Activated naive CD8-positive, alpha-beta T cell treated with anti-CD3 and anti-CD28 coated beads for 36 hours (primary cell): ENCODE results near the gene OR2D2. TPM values are rescaled to one million over a fixed set of nuclear protein-coding genes. Genes with fewer than 3 reads are reported as not detected.
"Not testable (repeated sequence)": the region's sequence is repeated elsewhere in the genome, so short reads cannot be mapped to it uniquely, and the experiment has no call there.

Experiments used
- DNase-seq: peaks from one replicate; pipeline ENCODE4 v3.0.0; 2021
- H3K27ac Mint-ChIP-seq: one replicate; pipeline ENCODE4 v1.8.0; 2022; ENCODE audit warnings: mild to moderate bottlenecking, moderate library complexity, mixed read lengths
- H3K27me3 Mint-ChIP-seq: one replicate; pipeline ENCODE4 v1.8.0; 2022; ENCODE audit warnings: mild to moderate bottlenecking, mixed read lengths
- H3K36me3 Mint-ChIP-seq: one replicate; pipeline ENCODE4 v1.8.0; 2021; ENCODE audit warnings: mild to moderate bottlenecking, mixed read lengths
- H3K4me1 Mint-ChIP-seq: one replicate; pipeline ENCODE4 v1.8.0; 2021; ENCODE audit warnings: mixed read lengths
- H3K4me3 Mint-ChIP-seq: one replicate; pipeline ENCODE4 v1.8.0; 2022; ENCODE audit warnings: mild to moderate bottlenecking, moderate library complexity, mixed read lengths
- H3K9me3 Mint-ChIP-seq: one replicate; pipeline ENCODE4 v1.8.0; 2022; ENCODE audit warnings: mixed read lengths
- total RNA-seq, 2 experiments: library from RNA; stranded (reverse); gene quantifications; one replicate each; pipeline ENCODE4 v1.2.3, GENCODE V29; 2021

Gene OR2D2, protein sequence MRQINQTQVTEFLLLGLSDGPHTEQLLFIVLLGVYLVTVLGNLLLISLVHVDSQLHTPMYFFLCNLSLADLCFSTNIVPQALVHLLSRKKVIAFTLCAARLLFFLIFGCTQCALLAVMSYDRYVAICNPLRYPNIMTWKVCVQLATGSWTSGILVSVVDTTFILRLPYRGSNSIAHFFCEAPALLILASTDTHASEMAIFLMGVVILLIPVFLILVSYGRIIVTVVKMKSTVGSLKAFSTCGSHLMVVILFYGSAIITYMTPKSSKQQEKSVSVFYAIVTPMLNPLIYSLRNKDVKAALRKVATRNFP
- not detected for total RNA-seq

DNA sequence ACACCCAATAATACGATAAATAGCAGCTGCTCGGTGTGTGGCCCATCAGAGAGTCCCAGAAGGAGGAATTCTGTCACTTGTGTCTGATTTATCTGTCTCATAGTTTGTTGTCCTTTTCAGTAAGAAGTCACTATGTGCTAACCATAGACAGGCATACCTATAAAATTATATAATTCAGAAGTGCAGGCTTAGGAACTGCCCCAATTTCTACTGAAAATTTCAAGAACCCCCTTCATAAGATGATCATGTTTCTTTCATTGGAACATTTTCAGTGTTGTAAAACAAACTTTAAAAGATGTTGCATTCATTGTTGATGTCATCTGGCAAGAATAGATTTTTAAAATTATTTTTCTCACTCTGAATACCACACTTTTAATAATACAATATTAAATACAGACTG is at the start of gene OR2D2:
Gene OR2D2, minus strand, starts transcription at position 101 of the 400 bp plus-strand sequence. Its CDS starts 0 bp downstream, at position 101.
- peaks cover 14% of the 10 kb centered on the region for H3K27me3 Mint-ChIP-seq
- no peak for DNase-seq
- H3K27ac Mint-ChIP-seq = no peak within 1 kb of the TSS
- H3K9me3 Mint-ChIP-seq = no peaks in the 10 kb centered on the region
- H3K4me3 Mint-ChIP-seq = no peak within 1 kb of the TSS
- no peaks in the 10 kb centered on the region for H3K4me1 Mint-ChIP-seq
- H3K36me3 Mint-ChIP-seq = no peaks in the 10 kb centered on the region

DNA sequence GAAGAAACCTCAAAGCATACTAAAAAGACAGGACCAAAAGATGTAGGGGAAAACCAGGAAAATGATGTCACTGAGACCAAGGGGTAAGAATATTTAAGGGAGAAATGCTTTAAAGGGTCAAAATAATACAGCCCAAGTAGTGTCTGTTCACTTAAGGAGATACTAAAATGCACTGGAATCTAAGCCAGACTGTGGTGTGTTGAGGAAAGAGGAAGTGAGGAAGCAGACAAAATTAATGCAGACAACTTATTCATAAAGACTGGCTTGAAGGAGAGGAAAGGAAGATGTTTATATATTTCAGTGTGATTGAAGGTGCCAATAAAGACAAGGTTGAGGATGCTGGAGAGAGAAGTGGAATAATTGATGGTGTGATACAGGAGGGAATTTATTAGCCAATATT is 49.7 kb upstream of the OR2D2 start:
- Mint-ChIP-seq H3K27me3 (no peaks in the 10 kb centered on the region), H3K4me1 (no peaks in the 10 kb centered on the region), H3K27ac (no peak overlapping the region), H3K9me3 (no peaks in the 10 kb centered on the region), H3K36me3 (no peaks in the 10 kb centered on the region), H3K4me3 (no peak overlapping the region)
- DNase-seq = no peak

DNA sequence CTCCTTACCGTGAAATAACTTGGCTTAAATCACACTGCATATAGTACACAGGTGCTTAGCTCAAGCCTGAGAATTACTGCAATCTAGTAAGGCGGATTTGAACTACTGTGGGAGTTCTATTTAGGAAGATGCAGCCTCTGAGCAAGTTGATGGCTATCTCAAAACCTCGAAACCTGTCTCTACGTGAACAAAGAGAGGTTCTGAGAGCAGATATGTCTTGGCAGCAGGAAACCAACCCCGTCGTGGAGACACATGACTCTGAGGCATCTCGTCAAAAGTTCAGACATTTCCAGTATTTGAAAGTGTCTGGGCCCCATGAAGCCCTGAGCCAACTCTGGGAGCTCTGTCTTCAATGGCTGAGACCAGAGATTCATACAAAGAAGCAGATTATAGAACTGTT is 39.8 kb upstream of the OR2D2 start:
- Mint-ChIP-seq H3K36me3 (peaks cover 2% of the 10 kb centered on the region), H3K27ac (no peak overlapping the region), H3K4me3 (no peak overlapping the region), H3K9me3 (no peaks in the 10 kb centered on the region), H3K4me1 (peaks cover 6% of the 10 kb centered on the region), H3K27me3 (peaks cover 50% of the 10 kb centered on the region)
- DNase-seq = no peak

DNA sequence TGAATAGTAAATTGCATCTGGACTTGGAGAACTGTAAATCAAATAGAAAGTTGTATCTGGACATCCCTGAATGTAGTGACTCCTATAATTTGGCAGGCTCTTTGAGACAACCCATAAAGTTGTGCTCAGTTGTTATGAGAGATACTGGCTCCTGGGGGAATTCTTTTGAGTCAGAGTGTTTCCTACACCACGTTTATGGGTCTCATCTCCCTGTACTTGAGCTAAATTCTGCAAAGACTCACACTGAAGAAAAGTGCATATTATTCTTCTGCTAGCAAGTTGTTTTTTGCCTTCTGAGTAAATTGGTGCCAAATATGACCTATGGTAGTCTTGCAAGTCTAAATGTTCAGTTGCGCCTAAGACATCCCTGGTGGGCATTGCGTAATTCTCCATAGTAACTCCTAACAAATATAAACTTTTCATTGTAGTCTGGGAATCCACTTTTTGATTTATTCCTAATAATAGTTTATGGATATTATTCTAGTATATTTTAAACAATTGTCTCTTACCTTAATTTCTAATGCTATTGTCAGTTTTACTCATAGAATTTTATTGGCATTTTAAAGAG is 38.9 kb upstream of the OR2D2 start:
- Mint-ChIP-seq H3K36me3 (peaks cover 2% of the 10 kb centered on the region), H3K27ac (no peak overlapping the region), H3K9me3 (no peaks in the 10 kb centered on the region), H3K4me1 (peaks cover 9% of the 10 kb centered on the region), H3K4me3 (no peak overlapping the region), H3K27me3 (peaks cover 56% of the 10 kb centered on the region)
- DNase-seq = no peak

DNA sequence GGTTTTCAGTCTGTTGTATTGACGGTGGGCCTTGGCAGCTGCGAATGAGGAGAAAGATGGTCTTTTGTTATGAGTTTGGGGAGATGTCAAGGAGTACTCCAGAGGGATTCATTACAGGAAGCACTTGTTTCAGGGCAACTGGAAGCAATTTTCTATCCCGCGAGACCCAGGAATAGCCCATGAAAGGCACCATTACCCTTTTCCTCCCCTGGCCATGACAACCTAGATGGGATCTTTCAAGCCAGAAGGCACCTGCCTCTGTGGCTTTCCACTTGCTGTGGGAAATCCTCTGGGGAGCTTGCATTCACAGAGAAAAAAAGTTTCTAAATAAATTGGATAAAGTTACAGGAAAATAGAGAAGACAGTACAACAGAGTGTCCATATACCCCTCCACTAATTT is 36.6 kb upstream of the OR2D2 start:
- peaks cover 63% of the 10 kb centered on the region for H3K27me3 Mint-ChIP-seq
- peaks cover 14% of the 10 kb centered on the region for H3K4me1 Mint-ChIP-seq
- H3K9me3 Mint-ChIP-seq = no peaks in the 10 kb centered on the region
- H3K27ac Mint-ChIP-seq = no peak overlapping the region
- H3K36me3 Mint-ChIP-seq = peaks cover 2% of the 10 kb centered on the region
- no peak overlapping the region for H3K4me3 Mint-ChIP-seq
- no peak for DNase-seq

DNA sequence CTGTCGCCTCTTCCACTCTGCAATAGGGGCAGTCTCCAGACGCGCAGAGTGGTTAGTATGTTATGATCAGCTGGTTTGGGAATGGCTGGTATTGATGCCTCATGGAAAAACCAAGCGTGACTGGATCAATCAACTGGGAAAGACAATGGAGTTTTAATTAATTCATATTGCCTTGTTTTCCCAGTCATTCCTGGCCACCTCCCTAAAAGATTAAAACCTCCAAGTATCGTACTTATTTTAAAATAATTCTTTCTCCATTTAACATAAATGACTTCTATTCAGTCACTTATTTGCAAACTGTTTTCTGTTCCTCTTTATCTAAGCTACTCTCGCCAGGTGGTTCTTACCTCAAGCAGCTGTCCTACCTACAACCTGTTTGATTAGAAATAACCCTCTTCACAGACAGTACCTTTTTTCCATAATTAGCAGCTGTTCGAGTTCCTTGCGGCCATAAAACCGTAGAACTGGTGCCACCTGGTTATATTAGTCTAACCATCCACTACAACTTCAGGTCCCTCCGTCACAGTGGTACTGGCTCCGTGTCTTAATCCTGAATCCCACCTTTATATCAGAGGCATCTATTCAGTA is 34.8 kb upstream of the OR2D2 start:
- Mint-ChIP-seq H3K27ac (no peak overlapping the region), H3K36me3 (peaks cover 2% of the 10 kb centered on the region), H3K27me3 (peaks cover 59% of the 10 kb centered on the region), H3K9me3 (no peaks in the 10 kb centered on the region), H3K4me1 (peaks cover 14% of the 10 kb centered on the region), H3K4me3 (peak overlapping the region; percentile 82)
- no peak for DNase-seq

DNA sequence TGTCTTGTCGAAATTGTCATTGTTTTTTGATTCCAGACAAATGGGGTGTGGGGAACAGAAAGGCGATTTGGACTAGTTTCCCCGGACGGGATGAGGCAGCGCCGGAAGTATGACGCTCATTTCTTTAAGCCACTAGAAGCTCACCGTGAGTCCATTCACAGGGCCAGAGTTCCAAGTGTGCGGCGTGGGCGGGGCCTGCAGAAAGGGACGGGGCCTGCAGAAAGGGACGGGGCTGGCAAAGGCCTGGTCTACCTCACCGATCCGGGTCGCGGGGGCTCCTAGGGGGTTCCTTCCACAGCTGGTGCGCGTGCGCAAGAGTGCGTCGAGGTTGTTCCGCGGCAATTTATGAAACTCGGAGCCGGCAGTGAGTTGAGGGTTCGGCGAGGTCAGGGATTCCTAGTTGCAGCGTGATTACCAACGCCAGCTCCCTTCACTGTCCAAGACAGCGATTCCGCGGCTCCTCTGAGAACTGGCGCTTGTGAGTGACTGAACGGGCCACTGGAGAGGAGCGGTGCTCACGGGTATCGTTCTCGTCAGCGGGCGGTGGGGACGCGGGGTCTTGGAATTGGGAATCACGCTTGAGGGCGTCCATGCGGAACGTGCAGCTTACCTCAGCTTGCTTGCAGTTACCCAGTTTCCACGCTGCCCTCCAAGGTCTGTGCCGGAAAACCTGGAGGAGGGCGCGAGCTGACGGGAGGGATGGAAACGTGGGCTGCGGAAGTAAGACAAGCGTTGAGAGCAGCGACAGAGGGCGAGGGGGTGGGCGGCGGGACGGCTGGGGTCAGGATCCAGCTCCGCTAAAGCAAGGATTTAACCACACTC is 34.1 kb upstream of the OR2D2 start, which contains the start of gene ZNF215:
Gene ZNF215, plus strand, starts transcription at position 219 of the 822 bp plus-strand sequence. CDS start 5,847 bp downstream, outside the sequence.
- H3K27me3 Mint-ChIP-seq = peaks cover 56% of the 10 kb centered on the region
- no peaks in the 10 kb centered on the region for H3K9me3 Mint-ChIP-seq
- peaks cover 14% of the 10 kb centered on the region for H3K4me1 Mint-ChIP-seq
- peak; percentile 73 for DNase-seq
- H3K4me3 Mint-ChIP-seq = peak within 1 kb of the TSS; percentile 82
- peak within 1 kb of the TSS; percentile 27 for H3K27ac Mint-ChIP-seq
- H3K36me3 Mint-ChIP-seq = peaks cover 2% of the 10 kb centered on the region

DNA sequence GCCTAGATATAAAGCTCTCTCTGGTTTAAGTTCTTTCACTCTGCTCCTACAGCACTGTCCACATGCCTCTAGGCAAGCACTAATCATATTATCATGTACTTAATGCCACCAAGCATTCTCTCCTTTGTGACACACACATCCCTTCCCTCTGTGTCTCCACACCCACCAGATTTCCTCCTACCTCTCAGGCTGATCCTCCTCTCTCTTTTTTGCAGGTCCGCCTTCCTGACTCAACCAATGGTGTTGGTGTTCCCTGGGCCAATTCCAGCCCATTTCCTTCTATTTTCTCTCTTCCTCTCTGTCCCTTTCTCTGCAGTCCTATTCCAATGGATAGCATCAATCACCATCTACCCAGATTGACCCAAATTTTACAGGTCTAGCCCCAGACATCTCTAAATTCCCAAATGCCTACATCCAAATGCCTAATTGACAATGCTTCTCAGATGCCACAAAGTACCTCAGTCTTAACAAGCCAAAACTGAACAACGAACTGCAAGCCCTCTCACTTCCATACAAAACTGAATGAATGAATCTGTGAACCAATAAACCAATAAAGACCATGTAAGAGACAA is 33.4 kb upstream of the OR2D2 start:
- Mint-ChIP-seq H3K4me3 (peak overlapping the region; percentile 82), H3K27ac (peak overlapping the region; percentile 27), H3K4me1 (peaks cover 14% of the 10 kb centered on the region), H3K27me3 (peaks cover 56% of the 10 kb centered on the region), H3K9me3 (no peaks in the 10 kb centered on the region), H3K36me3 (peaks cover 2% of the 10 kb centered on the region)
- no peak for DNase-seq

DNA sequence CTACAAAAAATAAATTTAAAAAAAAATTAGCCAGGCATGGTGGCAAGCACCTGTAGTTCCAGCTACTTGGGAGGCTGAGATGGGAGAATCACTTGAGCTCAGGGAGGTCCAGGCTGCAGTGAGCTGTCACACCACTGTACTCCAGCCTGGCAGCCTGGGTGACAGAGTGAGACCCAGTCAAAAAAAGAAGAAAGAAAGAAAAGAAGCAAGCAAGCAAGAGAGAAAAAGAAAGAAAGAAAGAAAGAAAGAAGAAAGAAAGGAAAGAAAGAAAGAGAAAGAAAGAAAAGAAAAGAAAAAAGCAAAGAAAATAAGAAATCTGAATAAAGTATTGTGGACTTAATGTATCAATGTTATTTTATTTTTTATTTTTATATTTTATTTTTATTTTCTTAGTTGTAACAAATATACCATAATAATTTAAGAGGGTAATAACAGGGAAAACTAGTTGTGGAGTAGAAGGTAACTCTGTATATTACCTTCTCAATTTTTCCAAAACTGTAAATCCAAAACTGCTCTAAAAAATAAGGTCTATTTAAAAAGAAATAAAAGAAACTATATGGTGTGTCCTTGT is 32.8 kb upstream of the OR2D2 start:
- peaks cover 14% of the 10 kb centered on the region for H3K4me1 Mint-ChIP-seq
- H3K9me3 Mint-ChIP-seq = no peaks in the 10 kb centered on the region
- peaks cover 51% of the 10 kb centered on the region for H3K27me3 Mint-ChIP-seq
- H3K4me3 Mint-ChIP-seq = no peak overlapping the region
- H3K27ac Mint-ChIP-seq = no peak overlapping the region
- H3K36me3 Mint-ChIP-seq = no peaks in the 10 kb centered on the region
- no peak for DNase-seq

DNA sequence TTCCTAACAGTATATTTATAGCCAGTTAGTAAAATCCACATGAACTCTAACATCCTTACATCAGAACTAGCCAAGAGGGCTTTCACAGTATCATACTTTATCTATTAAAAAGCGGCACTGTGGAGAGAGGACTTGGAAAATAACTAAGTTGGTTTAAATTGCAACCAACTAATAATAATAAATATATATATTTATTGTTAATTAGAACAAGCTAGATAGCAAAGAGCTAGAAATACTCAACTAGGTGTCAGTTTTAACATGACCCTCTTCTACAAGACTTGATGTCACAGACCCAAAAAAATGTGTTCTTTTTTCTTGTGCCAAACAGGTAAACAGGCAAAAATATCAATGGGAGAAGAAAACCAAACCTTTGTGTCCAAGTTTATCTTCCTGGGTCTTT is 28.4 kb upstream of the OR2D2 start, which contains the start of gene OR2D3:
Gene OR2D3, plus strand, starts transcription at position 301 of the 400 bp plus-strand sequence. Its CDS starts 0 bp downstream, at position 301.
- no peak within 1 kb of the TSS for H3K4me3 Mint-ChIP-seq
- H3K4me1 Mint-ChIP-seq = peaks cover 3% of the 10 kb centered on the region
- DNase-seq = no peak
- no peak within 1 kb of the TSS for H3K27ac Mint-ChIP-seq
- H3K36me3 Mint-ChIP-seq = no peaks in the 10 kb centered on the region
- peaks cover 22% of the 10 kb centered on the region for H3K27me3 Mint-ChIP-seq
- H3K9me3 Mint-ChIP-seq = no peaks in the 10 kb centered on the region

DNA sequence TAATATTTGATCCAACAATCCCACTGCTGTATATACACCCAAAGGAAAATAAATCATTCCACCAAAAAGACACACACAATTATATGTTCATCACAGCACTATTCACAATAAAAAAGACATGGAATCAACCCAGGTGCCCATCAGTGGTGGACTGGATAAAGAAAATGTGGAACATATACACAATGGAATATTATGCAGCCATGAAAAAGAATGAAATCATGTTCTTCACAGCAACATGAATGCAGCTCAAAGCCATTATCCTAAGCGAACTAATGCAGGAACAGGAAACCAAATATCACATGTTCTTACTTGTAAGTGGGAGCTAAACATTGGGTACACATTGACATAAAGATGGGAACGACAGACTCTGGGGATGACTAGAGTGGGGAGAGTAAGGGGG is 27.4 kb upstream of the OR2D2 start:
- Mint-ChIP-seq H3K4me3 (no peak overlapping the region), H3K36me3 (no peaks in the 10 kb centered on the region), H3K27ac (no peak overlapping the region)

DNA sequence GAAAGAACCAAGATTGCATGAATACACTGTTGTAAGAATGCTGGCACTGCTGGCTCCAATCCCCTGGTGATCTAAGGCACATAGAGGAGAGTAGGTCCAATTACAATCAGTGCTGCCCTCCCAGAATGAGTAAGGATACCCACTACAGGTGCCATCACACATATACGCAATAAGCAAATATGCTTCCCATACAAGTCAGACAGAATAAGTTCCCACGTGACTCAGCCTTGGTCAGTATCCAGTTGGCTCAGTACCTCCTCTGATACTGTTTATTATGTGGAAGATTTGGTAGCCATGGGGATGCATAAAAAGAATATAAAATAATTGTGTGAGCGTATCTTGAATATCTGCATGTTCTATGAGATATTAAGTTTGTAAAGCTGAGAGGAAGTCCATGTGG is 19.6 kb upstream of the OR2D2 start:
- Mint-ChIP-seq H3K36me3 (no peaks in the 10 kb centered on the region), H3K27ac (no peak overlapping the region), H3K4me1 (peaks cover 2% of the 10 kb centered on the region), H3K27me3 (no peaks in the 10 kb centered on the region), H3K9me3 (peaks cover 1% of the 10 kb centered on the region), H3K4me3 (no peak overlapping the region)
- DNase-seq = no peak

More for the DNA sequence above, 27.4 kb upstream of the OR2D2 start:
- Mint-ChIP-seq H3K27me3 (peaks cover 13% of the 10 kb centered on the region), H3K9me3 (no peaks in the 10 kb centered on the region), H3K4me1 (no peaks in the 10 kb centered on the region)
- no peak for DNase-seq

DNA sequence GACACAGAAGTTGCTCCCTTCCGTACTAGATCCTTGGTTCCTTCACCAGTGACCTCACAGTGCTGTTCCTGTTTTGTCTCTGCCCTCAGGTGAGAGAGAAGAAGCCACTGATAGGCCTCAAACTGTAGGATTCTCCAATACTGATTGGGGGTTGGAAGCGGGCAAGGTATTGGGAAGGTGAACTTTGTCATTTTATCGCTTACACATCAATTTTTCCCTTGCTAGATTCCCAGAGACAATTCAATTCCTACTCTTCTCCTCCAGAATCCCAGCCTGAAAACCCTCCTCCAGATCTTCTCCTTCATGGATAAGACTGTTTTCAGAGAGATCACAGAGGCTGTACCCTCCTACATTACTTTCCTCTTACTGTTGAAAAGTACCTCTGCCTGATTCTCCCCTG is 19.1 kb upstream of the OR2D2 start:
- no peak overlapping the region for H3K27ac Mint-ChIP-seq
- no peak for DNase-seq
- no peaks in the 10 kb centered on the region for H3K36me3 Mint-ChIP-seq
- H3K27me3 Mint-ChIP-seq = no peaks in the 10 kb centered on the region
- no peak overlapping the region for H3K4me3 Mint-ChIP-seq
- H3K4me1 Mint-ChIP-seq = peaks cover 2% of the 10 kb centered on the region
- peaks cover 1% of the 10 kb centered on the region for H3K9me3 Mint-ChIP-seq

DNA sequence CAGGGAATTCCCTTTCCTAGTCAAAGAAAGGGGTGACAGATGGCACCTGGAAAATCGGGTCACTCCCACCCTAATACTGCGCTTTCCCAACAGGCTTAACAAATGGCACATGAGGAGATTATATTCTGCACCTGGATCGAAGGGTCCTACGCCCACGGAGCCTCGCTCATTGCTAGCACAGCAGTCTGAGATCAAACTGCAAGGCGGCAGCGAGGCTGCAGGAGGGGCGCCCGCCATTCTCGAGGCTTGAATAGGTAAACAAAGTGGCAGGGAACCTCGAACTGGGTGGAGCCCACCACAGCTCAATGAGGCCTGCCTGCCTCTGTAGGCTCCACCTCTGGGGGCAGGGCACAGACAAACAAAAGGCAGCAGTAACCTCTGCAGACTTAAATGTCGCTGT is 12.5 kb upstream of the OR2D2 start:
- H3K27ac Mint-ChIP-seq, H3K27me3 Mint-ChIP-seq, H3K9me3 Mint-ChIP-seq, DNase-seq, H3K4me1 Mint-ChIP-seq, H3K36me3 Mint-ChIP-seq, H3K4me3 Mint-ChIP-seq: not testable (repeated sequence)
